Suprapubic skin (tissue), 4 donors: ENCODE measurements around the gene MOCS2.

ENCODE experiments used
- EP300 ChIP-seq: sonication (generic); formaldehyde crosslinking; IDR thresholded peaks from one replicate; pipeline ENCODE4 v1.6.1; 2017; ENCODE audit warnings: antibody characterized with exemption
- POLR2A ChIP-seq, 2 donors: fragments of 450-650 bp; IDR thresholded peaks; one replicate each; pipeline ENCODE4 v1.6.1; 2017; ENCODE audit warnings: antibody characterized with exemption in 2 of 2, mild to moderate bottlenecking in 2 of 2, moderate library complexity in 2 of 2
- POLR2AphosphoS5 ChIP-seq, 3 donors: sonication (generic); formaldehyde crosslinking; IDR thresholded peaks; one replicate each; pipeline ENCODE4 v1.6.1; 2017; ENCODE audit warnings: antibody characterized with exemption in 3 of 3
- TF ChIP-seq, protein P1 (sequence below), 2 donors: fragments of 200-600 bp in 1 of 2; fragments of 450-650 bp in 1 of 2; sonication (generic) in 1 of 2; IDR thresholded peaks; one replicate each; pipeline ENCODE4 v1.5.1; 2016 to 2019; ENCODE audit warnings: antibody characterized with exemption in 2 of 2, mild to moderate bottlenecking in 1 of 2, moderate library complexity in 1 of 2

GRCh38 chr5:53133020-53133419 is 23.5 kb upstream of the MOCS2 start:
- TF ChIP-seq POLR2AphosphoS5 (IDR thresholded peaks at IDR 0.05) (no peak), POLR2A (IDR thresholded peaks at IDR 0.05) (no peak), EP300 (no peak)
- TF ChIP-seq, protein P1, sequence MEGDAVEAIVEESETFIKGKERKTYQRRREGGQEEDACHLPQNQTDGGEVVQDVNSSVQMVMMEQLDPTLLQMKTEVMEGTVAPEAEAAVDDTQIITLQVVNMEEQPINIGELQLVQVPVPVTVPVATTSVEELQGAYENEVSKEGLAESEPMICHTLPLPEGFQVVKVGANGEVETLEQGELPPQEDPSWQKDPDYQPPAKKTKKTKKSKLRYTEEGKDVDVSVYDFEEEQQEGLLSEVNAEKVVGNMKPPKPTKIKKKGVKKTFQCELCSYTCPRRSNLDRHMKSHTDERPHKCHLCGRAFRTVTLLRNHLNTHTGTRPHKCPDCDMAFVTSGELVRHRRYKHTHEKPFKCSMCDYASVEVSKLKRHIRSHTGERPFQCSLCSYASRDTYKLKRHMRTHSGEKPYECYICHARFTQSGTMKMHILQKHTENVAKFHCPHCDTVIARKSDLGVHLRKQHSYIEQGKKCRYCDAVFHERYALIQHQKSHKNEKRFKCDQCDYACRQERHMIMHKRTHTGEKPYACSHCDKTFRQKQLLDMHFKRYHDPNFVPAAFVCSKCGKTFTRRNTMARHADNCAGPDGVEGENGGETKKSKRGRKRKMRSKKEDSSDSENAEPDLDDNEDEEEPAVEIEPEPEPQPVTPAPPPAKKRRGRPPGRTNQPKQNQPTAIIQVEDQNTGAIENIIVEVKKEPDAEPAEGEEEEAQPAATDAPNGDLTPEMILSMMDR (IDR thresholded peaks at IDR 0.05) = no peak
